SH-SY5Y (cell line): Measurements from ENCODE around the gene P3H2.

Experiments
- GATA2 ChIP-seq: IDR thresholded peaks from 2 replicates; pipeline ENCODE4 v1.6.1; 2011; ENCODE audit warnings: mild to moderate bottlenecking, low read depth, low read length
- GATA3 ChIP-seq: IDR thresholded peaks from 2 replicates; pipeline ENCODE4 v1.6.1; 2011; ENCODE audit warnings: low read depth, mild to moderate bottlenecking, low read length, moderate library complexity

Gene P3H2

GRCh38 chr3:190073264-190074008, 47.3 kb downstream of the P3H2 start:
- no peak for TF ChIP-seq GATA3
- TF ChIP-seq GATA2, result no peak; the same call in 1 of the 2 replicates

- TF ChIP-seq GATA3 (no peak), GATA2 (no peak)
Observed at GRCh38 chr3:190072856-190073255, 47.8 kb downstream of the P3H2 start.

- TF ChIP-seq GATA2 (no peak), GATA3 (no peak)
Observed at GRCh38 chr3:190070622-190071347, 49.9 kb downstream of the P3H2 start.

GRCh38 chr3:190065204-190065603, 55.5 kb downstream of the P3H2 start:
- no peak for TF ChIP-seq GATA2
- TF ChIP-seq GATA3, result no peak

GRCh38 chr3:190064659-190065058, 56.0 kb downstream of the P3H2 start:
- TF ChIP-seq GATA3 (no peak), GATA2 (no peak)

- TF ChIP-seq GATA2 (no peak), GATA3 (no peak)
Observed at GRCh38 chr3:190064112-190064511, 56.6 kb downstream of the P3H2 start.

GRCh38 chr3:190063490-190063889, 57.2 kb downstream of the P3H2 start:
- TF ChIP-seq GATA2 (no peak), GATA3 (no peak)

GRCh38 chr3:190060192-190060775, 60.4 kb downstream of the P3H2 start:
- no peak for TF ChIP-seq GATA3
- TF ChIP-seq GATA2, result no peak

GRCh38 chr3:190059242-190059590, 61.5 kb downstream of the P3H2 start:
- TF ChIP-seq GATA2 (no peak), GATA3 (no peak)

- TF ChIP-seq GATA2, result no peak
- no peak for TF ChIP-seq GATA3
Observed at GRCh38 chr3:190058521-190059241, 62.0 kb downstream of the P3H2 start.

GRCh38 chr3:190056742-190057141, 64.0 kb downstream of the P3H2 start:
- TF ChIP-seq GATA3, result no peak
- no peak for TF ChIP-seq GATA2

GRCh38 chr3:190055773-190056172, 64.9 kb downstream of the P3H2 start:
- TF ChIP-seq GATA2 (no peak), GATA3 (no peak)

- TF ChIP-seq GATA2 (no peak), GATA3 (no peak)
Observed at GRCh38 chr3:190053919-190054672, 66.6 kb downstream of the P3H2 start.

- TF ChIP-seq GATA3, result no peak
- TF ChIP-seq GATA2, result no peak
Observed at GRCh38 chr3:190051641-190052040, 69.1 kb downstream of the P3H2 start.
